ENCODE results near the gene SNAPIN.

Gene SNAPIN

DNA sequence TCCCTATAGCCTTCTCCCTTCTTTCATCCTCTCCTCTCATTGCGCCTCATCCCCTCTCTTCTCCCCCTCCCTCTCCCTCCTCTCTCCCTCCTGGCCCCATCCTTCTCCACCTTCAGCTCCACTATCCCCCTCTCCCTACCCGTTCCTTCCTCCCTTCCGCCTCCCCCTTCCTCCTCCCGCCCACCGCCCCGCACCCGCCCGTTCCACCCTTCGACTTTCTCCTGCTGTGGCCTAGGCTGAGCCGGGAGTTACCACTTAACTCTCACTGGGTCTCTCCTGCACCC is 21.6 kb downstream of the SNAPIN start:
- DNase-seq: no peak

DNA sequence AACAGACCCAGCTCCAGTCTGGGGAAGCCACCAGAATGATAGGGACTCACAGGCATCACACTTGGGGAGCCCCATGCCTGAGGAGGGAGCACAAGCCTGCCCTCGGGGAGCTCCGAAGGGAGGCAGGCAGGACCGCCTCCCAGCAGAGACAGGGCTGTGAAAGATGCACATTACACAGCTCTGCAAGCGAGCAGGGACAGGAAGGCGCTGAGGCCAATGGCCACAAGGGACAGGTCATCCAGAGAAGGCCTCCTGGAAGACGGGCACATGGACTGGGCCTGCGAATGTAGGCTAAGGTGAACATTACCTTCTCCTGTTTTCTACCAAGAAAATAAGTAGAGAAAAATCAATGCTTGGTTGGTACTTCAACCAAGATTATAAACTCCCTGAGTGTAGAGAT is 24.2 kb downstream of the SNAPIN start:
- DNase-seq: no peak

DNA sequence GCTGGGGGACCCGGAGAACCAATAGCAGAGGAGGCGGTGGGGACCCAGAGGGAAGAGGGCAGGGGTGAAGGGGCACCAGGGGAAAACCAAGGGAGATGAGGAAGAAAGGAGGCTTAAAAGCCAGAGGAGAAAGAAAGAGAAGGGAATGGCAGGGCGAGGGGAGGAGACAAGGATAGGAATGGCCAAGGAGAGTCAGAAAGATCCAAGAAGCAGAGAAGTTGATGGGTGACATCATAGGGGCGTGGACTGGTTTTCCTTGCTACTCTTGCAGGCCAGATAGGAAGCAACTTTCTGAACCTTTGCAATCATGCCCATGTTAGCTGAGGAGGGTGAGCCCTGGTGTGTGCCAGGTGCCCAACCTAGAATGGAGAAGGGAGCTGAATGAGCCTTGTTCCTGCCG is 25.4 kb downstream of the SNAPIN start:
- DNase-seq: no peak

DNA sequence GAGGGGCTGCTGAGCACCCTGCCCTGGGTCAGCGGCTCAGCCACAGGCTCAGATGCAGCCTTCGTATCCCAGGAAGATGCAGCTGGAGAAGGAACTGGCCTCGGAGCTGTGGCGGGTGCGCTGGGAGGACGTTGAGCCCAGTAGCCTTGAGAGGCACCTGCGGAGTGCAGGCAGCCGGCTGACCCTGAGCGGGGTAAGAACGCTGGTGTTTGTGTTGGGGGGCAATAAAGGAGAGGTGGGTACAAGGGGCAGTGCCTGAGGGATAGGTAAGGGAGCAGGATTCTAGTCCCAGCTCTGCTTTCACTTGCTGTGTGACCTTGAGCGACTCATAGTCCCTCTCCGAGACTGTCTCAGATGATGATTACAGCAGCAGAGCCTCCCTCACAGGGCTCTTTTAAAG is 26.4 kb downstream of the SNAPIN start:
- DNase-seq: no peak

DNA sequence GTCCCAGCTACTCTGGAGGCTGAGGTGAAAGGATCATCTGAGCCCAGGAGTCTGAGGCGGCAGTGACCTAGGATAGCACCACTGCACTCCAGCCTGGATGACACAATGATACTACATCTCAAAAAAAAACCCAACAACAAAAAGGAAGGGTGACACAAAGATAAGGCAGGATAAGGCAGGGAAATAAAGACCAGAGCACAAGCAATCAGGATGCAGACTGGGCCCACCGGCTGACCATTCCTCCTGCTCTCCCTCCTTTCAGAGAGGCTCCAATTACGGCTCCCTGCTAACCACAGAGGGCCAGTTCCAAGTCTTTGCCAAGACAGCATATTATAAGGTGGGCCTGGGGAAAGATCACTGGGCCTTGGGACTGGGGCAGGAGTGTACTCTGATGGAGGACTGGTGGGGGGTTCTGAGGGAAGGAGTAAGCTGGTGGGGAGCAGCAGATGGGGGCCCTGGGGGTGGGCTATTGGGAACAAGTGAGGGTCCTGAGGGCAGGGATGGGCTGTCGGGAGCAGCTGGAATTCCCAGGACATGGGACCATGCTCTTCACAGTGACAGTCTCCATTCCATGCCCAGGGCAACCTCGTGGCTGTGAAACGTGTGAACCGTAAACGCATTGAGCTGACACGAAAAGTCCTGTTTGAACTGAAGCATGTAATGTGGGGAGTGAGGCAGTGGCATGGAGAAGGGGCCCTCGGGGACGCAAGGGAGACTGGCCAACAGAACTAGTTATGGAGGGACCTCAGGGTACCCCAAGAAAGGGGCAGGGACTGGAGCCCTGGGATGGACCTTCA is 27.2 kb downstream of the SNAPIN start:
- no peak for DNase-seq

DNA sequence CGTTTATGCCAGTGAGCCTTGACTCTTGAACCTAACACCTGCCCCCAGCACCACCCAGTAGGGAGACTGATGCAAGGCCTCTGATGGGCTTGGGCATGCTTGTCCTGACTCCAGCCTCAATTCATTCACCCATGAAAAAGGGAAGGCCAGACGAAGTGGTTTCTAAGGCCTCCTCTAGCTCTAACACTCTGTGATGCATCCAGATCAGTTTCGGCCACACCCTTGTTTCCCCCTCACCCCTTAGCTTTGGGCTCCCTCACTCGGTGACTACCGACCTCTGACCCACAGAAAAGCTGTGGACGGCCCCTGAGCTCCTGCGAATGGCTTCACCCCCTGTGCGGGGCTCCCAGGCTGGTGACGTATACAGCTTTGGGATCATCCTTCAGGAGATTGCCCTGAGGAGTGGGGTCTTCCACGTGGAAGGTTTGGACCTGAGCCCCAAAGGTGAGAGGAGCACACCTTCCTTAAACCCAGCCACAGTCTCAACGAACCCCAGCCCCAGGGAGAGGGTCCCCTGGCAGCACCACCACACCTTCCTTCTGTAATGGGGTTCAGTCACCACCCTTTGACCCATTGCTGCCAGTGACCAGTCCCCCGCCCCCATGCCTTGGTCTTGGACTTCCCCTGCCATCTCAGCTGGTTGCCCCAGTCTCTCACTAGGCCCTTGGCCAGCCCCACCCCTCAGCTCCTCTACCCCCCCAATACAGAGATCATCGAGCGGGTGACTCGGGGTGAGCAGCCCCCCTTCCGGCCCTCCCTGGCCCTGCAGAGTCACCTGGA is 29.0 kb downstream of the SNAPIN start:
- DNase-seq: no peak

DNA sequence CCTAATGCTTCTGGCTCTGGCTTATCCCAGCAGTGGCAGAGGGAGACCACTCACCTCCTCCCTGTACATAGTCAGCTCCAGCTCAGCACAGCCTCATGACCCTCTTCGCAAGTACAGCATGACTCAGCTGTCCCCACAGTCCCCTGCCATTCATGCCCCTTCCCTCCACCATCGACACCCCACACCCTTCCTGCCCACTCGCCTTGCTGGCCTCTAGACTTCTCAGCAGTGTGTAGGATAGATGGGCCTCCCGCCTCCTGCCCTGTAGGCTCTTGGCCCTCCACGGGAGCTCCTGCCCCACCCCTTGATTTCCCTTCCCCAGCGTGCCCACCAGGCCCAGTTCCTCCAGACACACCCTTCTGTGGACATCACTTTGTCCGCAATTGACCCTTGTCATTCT is 29.8 kb downstream of the SNAPIN start:
- DNase-seq: no peak

DNA sequence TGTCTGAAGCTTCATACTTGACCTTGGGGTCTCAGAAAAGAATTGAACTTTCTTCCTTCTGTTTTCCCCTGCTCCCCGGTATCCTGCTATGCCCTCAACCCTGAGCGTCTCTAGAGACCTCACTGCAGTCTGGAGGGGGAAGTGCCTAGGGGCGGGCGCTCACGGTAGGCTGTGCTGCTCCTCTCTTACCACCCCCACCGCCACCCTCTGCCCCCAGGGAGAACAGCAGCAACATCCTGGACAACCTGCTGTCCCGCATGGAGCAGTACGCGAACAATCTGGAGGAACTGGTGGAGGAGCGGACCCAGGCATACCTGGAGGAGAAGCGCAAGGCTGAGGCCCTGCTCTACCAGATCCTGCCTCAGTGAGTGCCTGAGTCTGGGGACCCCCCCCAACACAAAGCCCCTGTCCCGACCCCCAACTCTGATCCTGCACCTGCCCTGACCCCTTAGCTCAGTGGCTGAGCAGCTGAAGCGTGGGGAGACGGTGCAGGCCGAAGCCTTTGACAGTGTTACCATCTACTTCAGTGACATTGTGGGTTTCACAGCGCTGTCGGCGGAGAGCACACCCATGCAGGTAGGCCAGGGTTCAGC is 30.3 kb downstream of the SNAPIN start:
- no peak for DNase-seq

DNA sequence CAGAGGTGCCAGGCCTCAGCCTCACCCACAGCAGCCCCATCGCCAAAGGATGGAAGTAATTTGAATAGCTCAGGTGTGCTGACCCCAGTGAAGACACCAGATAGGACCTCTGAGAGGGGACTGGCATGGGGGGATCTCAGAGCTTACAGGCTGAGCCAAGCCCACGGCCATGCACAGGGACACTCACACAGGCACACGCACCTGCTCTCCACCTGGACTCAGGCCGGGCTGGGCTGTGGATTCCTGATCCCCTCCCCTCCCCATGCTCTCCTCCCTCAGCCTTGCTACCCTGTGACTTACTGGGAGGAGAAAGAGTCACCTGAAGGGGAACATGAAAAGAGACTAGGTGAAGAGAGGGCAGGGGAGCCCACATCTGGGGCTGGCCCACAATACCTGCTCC is 35.0 kb downstream of the SNAPIN start:
- DNase-seq: no peak

DNA sequence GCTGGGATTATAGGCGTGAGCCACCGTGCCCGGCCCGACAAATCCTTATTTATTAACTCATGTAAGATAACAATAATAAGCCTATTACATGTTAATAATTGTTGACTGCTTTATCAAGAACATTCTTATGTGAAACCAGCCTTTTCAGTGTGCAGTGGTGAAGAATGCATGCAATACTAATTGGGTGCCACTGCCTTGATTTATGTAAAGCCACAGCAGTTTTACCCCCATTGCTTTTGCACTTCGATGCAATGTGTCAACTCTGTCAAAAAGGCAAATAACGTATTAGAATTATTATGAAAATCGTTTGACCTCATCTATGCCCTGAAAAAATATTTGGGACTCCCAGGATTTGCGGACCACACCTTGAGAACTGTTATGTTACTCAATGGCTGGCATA is 38.2 kb downstream of the SNAPIN start:
- DNase-seq: no peak

DNA sequence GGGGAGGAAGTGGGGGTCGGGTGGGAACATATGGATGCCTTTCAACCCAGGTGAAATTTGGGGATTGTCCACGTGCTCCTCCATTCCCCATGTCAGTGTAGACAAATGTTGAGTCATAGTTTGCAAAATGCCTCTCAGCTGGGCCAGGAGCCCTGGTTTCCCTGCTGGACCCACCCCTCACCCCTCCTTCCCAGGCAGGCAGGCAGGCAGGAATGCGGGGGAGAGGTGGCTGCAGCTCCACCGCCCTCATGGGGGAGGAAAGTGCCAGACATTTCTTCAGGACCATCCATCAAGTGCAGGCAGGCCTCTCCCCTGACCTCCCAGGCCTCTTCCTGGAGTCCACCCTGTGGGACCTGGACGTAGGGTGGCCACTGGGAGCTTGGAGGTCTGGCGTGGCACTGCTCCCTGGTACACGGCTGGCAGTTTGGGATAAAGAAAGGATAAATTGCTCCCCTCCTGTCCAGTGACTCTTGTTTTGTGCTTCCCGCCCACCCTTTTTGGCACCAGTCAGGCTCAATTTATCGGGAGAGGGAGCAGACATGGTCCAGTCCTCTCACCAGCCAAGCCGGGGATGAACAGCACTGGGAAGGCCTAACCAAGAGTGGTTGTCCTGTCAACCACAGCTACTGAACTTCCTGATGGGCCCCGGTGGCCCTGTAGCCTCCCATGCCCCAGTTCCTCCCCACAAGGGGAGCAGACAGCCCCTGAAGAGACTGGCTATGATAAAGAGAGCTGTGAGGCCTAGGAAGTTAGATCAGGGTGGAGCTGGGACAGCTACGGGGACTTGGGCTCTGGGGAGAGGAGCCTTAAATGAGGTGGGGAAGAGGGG is 38.9 kb downstream of the SNAPIN start:
- no peak for DNase-seq

DNA sequence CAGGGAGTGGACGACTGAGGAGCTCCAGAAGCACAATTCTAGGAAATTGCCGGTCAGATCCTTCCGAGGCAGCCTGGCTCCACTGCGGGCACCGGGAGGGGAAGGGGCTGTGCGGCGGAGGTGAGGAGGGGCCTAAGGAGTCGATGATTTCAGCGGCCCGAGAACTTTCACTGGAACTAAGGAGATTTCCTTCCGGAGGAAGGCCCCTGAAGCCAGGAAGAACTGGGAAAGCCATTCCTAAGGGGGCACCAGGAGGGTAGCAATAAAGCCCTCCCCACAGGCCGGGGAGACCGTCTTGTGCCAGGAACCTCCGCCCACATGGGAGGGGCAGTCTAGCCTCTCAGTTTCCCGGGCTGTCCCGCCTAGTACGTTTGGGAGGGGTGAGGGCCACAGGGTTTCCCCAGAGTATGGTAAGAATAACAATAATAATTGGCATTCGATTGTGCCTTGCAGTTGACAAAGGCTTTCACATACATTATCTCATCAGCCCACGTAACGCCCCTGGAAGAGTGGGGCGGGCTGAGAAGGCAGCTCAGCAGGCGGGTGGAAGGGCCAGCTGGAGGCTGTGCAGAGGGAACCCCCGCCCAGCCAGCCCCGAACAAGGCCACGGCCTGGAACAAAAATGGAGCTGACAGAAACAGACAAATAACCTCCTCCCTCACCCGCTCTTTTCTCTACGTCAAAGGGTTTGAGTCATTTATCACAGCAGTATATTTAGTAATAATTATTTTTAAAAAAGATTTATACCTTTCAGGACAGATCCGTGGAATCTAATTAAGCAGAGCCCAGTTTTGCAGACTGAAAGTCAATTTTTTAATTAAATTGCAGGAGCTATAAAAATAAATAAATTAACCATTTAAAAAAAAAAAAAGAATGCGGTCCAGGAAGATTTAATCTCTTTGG is 39.8 kb downstream of the SNAPIN start:
- no peak for DNase-seq

DNA sequence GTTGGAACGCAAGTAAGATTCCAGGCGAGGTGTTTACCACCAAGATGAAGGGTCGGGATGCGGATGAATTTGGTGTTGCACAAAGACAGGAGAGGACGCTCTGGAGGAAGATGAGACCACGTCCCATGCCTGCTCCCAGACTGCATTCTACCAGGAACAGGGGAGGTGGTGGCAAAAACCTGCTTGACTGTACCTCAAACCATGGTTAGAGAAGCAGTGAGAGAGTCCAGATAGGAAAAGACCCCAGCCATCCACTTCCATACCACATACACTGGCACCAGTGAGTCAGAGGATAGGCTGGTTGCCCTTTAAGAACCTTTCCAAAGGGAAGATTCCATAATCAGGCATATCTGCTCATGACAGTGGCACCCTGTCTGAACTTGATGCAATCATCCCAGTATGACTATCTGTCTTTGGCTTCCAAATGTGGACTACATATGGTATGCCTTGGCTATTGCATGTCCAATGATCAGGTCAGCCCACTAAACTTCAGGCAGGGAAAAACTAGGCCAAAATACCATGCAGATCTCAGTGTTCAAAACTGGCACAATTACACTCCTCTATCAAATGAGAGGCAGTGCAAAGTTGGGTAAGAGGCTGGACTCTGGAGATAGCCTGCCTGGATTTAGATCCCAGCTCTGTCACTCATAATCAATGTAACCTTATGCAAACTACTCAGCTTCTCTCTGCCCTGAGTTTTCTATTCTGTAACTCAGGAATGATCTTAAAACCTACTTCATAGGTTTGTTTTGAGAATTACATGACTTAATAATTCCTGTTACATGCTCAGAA is 40.6 kb downstream of the SNAPIN start:
- no peak for DNase-seq

DNA sequence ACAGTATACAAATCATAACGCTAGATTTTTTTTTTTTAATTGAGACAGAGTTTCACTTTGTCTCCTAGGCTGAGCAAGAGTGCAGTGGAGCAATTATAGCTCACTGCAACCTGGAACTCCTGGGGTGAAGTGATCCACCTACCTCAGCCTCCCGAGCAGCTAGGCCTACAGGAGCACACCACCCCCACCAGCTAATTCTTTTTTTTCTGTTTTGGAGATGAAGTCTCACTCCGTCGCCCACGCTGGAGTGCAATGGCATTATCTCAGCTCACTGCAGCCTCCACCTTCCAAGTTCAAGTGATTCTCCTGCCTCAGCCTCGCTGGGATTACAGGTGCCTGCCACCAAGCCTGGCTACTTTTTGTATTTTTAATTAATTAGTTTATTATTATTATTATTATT is 41.3 kb downstream of the SNAPIN start:
- DNase-seq: no peak

DNA sequence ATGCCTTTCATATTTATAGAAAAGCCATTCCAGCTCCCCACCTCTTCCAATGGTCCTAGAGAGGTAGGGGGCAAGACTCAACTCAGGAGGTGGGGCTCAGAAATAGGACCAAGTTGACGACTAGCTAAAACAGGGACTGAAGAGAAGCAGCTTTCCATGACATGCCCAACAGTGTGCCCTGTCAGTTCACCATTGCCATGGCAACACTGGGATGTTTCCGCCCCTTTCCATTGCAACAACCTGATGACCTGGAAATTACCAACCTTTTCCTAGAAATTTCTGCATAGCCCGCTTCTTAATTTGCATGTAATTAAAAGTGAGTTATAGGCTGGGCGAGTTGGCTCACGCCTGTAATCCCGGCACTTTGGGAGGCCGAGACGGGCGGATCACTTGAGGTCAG is 47.0 kb downstream of the SNAPIN start:
- DNase-seq: no peak

DNA sequence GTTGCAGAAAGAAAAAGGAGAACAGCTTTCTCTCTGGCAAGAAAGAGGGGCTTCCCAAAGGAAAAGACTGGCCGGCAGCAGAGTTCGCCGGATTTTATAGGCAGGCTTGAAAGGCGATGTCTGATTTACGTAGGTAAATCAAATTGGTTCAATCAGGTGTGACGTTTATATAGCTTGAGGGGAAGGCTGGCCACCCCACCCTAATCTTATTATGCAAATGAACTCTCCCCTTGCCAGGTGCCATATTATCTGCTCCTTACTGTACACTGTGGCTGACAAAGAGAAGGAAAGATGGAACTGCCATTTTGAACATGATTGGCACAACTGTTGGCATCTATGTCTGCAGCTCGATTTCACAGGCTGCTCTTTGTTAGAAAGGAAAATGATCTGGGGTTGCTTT is 52.5 kb downstream of the SNAPIN start:
- DNase-seq: no peak

Measured in MV-4-11 (cell line).